Aorta (tissue), 5 donors: ENCODE measurements around the gene PIP4K2B. TPM values are rescaled to one million over a fixed set of nuclear protein-coding genes. Genes with fewer than 3 reads are reported as not detected.

Experiments
- ATAC-seq: fragments of 200-7000 bp; cut with Tn5 transposase; one replicate; pipeline ENCODE4 v1.9.1; 2022; ENCODE audit warnings: moderate library complexity; ENCODE audit not compliant: low FRiP score
- DNase-seq, 2 donors: peaks; one replicate each; pipeline ENCODE4 v3.0.0-alpha.2; 2020
- H3K27ac ChIP-seq, 2 donors: one replicate each; pipeline ENCODE4 v1.5.1; 2013; ENCODE audit warnings: low read length in 2 of 2, mild to moderate bottlenecking in 2 of 2, moderate library complexity in 2 of 2, control low read depth in 1 of 2, inconsistent platforms in 1 of 2, low read depth in 1 of 2
- H3K27me3 ChIP-seq, 2 donors: one replicate each; pipeline ENCODE4 v1.6.1; 2013; ENCODE audit warnings: control low read depth in 1 of 2, low read length in 1 of 2, mild to moderate bottlenecking in 1 of 2, moderate library complexity in 1 of 2; ENCODE audit not compliant: insufficient read depth in 2 of 2, control insufficient read depth in 1 of 2
- H3K36me3 ChIP-seq, 2 donors: one replicate each; pipeline ENCODE4 v1.6.1; 2013; ENCODE audit warnings: control low read depth in 1 of 2, low read length in 1 of 2, mild to moderate bottlenecking in 1 of 2; ENCODE audit not compliant: insufficient read depth in 2 of 2, control insufficient read depth in 1 of 2
- H3K4me1 ChIP-seq, 2 donors: one replicate each; pipeline ENCODE4 v1.6.1; 2013; ENCODE audit warnings: low read length in 2 of 2, control low read depth in 1 of 2, mild to moderate bottlenecking in 1 of 2, moderate library complexity in 1 of 2; ENCODE audit not compliant: insufficient read depth in 2 of 2, control insufficient read depth in 1 of 2
- H3K4me3 ChIP-seq, 2 donors: one replicate each; pipeline ENCODE4 v1.5.1; 2013; ENCODE audit warnings: low read length in 2 of 2, control low read depth in 1 of 2, mild to moderate bottlenecking in 1 of 2
- H3K9me3 ChIP-seq: one replicate; pipeline ENCODE4 v1.6.1; 2013; ENCODE audit warnings: mild to moderate bottlenecking, low read length; ENCODE audit not compliant: control insufficient read depth
- WGBS, 2 donors: extraction: QIAGEN DNeasy Blood & Tissue Kit; methylation state at CpG; one replicate each; pipeline ENCODE4 v1.1.7; 2013; 5-methylcytosine and 5-hydroxymethylcytosine counted together
- intact Hi-C, 2 donors: fragments of 100-400 bp; cut with DNase I; formaldehyde crosslinking; loops; one replicate each; pipeline versions ENCODE4 v1.14.2 to v1.15.0; 2022
- microRNA-seq, 2 donors: library from miRNA; unstranded; fragments of <30 nt; microRNA quantifications; one replicate each; pipeline ENCODE4 v1.2.0, GENCODE V29; 2020
- polyA plus RNA-seq, 2 donors: library from polyadenylated mRNA; stranded (reverse); fragments of 200-250 nt; gene quantifications; one replicate each; pipeline ENCODE4 v1.2.3, GENCODE V29; 2013
- total RNA-seq, 2 donors: library from RNA; stranded (reverse); fragmentation: NEBNext Ultra II Directional; extraction: Animal tissue kit (Norgen Biotek cat#: 25700); gene quantifications; one replicate each; pipeline ENCODE4 v1.2.1, GENCODE V29; 2021
- donor health status: healthy with polysubstance abuse.
- donor health status: Bipolar disorder and iron deficiency.
- donor health status: DM: no; HTN: no; CAD: no.
- donor health status: DM: no; HTN: no; CAD: no.
- donor health status: DM: yes; HTN: yes; CAD: no.

PIP4K2B gene
- total and polyA plus RNA-seq, 4 donors, result 9.6 to 48.4 (median 29.3) TPM

- H3K27ac ChIP-seq, result no peak overlapping the region
- no peaks in the 10 kb centered on the region for H3K4me1 ChIP-seq
- DNase-seq, result no peak
- peaks cover 0 to 2% of the 10 kb centered on the region in 2 donors for H3K36me3 ChIP-seq
- intact Hi-C loops, result no loop called here
- H3K27me3 ChIP-seq, result no peaks in the 10 kb centered on the region
- no peak overlapping the region for H3K4me3 ChIP-seq
- ATAC-seq, result no peak
- no peaks in the 10 kb centered on the region for H3K9me3 ChIP-seq
- WGBS, 2 donors, result 91 to 95% methylated on average over 10 to 16 of the region's 16 CpGs
Measured at GRCh38 chr17:38721802-38722201, 77.6 kb downstream of the PIP4K2B start.

- Histone ChIP-seq H3K27me3 (no peaks in the 10 kb centered on the region), H3K9me3 (no peaks in the 10 kb centered on the region), H3K27ac (no peak overlapping the region), H3K4me1 (no peaks in the 10 kb centered on the region), H3K4me3 (no peak overlapping the region), H3K36me3 (peaks cover 0 to 2% of the 10 kb centered on the region in 2 donors)
- DNase-seq, result no peak
- 88 to 92% methylated on average over 6 of the region's 6 CpGs for WGBS, 2 donors
- no peak for ATAC-seq
- intact Hi-C loops, result no loop called here
Measured at GRCh38 chr17:38720941-38721340, 78.4 kb downstream of the PIP4K2B start.

- Histone ChIP-seq H3K9me3 (no peaks in the 10 kb centered on the region), H3K27me3 (no peaks in the 10 kb centered on the region), H3K27ac (no peak overlapping the region), H3K4me3 (no peak overlapping the region), H3K4me1 (no peaks in the 10 kb centered on the region), H3K36me3 (peaks cover 0 to 6% of the 10 kb centered on the region in 2 donors)
- WGBS, 2 donors, result 67 to 71% methylated on average over 39 of the region's 39 CpGs
- intact Hi-C loops, result no loop called here
- ATAC-seq (peak; percentile 30), DNase-seq (no peak)
Measured at GRCh38 chr17:38719943-38720641, 79.3 kb downstream of the PIP4K2B start.

GRCh38 chr17:38719289-38719942 lies 79.9 kb downstream of the PIP4K2B start:
- ATAC-seq, result peak; percentile 17
- intact Hi-C loops, result no loop called here
- DNase-seq, result no peak
- no peak overlapping the region for H3K4me3 ChIP-seq
- no peaks in the 10 kb centered on the region for H3K9me3 ChIP-seq
- H3K4me1 ChIP-seq, result no peaks in the 10 kb centered on the region
- no peaks in the 10 kb centered on the region for H3K27me3 ChIP-seq
- peaks cover 0 to 6% of the 10 kb centered on the region in 2 donors for H3K36me3 ChIP-seq
- no peak overlapping the region for H3K27ac ChIP-seq
- 82 to 84% methylated on average over 24 to 29 of the region's 29 CpGs for WGBS, 2 donors

- H3K27ac ChIP-seq, result no peak overlapping the region
- intact Hi-C loops, result no loop called here
- DNase-seq (no peak), ATAC-seq (no peak)
- 80 to 89% methylated on average over 9 to 12 of the region's 12 CpGs for WGBS, 2 donors
- no peaks in the 10 kb centered on the region for H3K27me3 ChIP-seq
- no peak overlapping the region for H3K4me3 ChIP-seq
- H3K4me1 ChIP-seq, result no peaks in the 10 kb centered on the region
- no peaks in the 10 kb centered on the region for H3K9me3 ChIP-seq
- peaks cover 0 to 6% of the 10 kb centered on the region in 2 donors for H3K36me3 ChIP-seq
Measured at GRCh38 chr17:38717139-38717745, 82.1 kb downstream of the PIP4K2B start.

- Histone ChIP-seq H3K27ac (no peak overlapping the region), H3K4me3 (no peak overlapping the region), H3K36me3 (peaks cover 0 to 6% of the 10 kb centered on the region in 2 donors), H3K9me3 (no peaks in the 10 kb centered on the region), H3K27me3 (no peaks in the 10 kb centered on the region), H3K4me1 (no peaks in the 10 kb centered on the region)
- intact Hi-C loops, result no loop called here
- WGBS, 2 donors, result 89 to 95% methylated on average over 18 of the region's 18 CpGs
- DNase-seq, result no peak
- ATAC-seq, result no peak
Measured at GRCh38 chr17:38716368-38717005, 82.9 kb downstream of the PIP4K2B start.

Small RNAs within 50 kb of the gene (microRNA-seq; reads per million reads assigned to microRNA genes)
- 0 to 2.0 reads per million in 2 donors for gene MIR4726
- gene MIR4727, result 0.60 to 0.99 reads per million in 2 donors

Other genes with a start within 250 kb of the PIP4K2B start
- under 1 TPM; 0.84 to 0.99 TPM for gene SRCIN1, start 193.6 kb downstream of the PIP4K2B start, total RNA-seq
- gene SRCIN1, start 193.6 kb downstream of the PIP4K2B start, polyA plus RNA-seq, result under 1 TPM; 0.38 to 0.41 TPM
- 1 to 10 TPM; 1.3 to 1.5 TPM for gene EPOP, start 124.6 kb downstream of the PIP4K2B start, total RNA-seq
- under 1 TPM in 1 of 2 donors, not detected in 1; 0.64 TPM for gene EPOP, start 124.6 kb downstream of the PIP4K2B start, polyA plus RNA-seq
- gene MLLT6, start 94.3 kb downstream of the PIP4K2B start, total RNA-seq, result 100 to 1,000 TPM; 124 to 195 TPM
- gene MLLT6, start 94.3 kb downstream of the PIP4K2B start, polyA plus RNA-seq, result 10 to 100 TPM; 28.7 to 70.1 TPM
- gene CISD3, start 69.2 kb downstream of the PIP4K2B start, total RNA-seq, result 10 to 100 TPM; 18.3 to 18.8 TPM
- gene CISD3, start 69.2 kb downstream of the PIP4K2B start, polyA plus RNA-seq, result 10 to 100 TPM; 42.4 to 59.0 TPM
- gene PCGF2, start 51.2 kb downstream of the PIP4K2B start, total RNA-seq, result 10 to 100 TPM; 61.4 to 75.5 TPM
- gene PCGF2, start 51.2 kb downstream of the PIP4K2B start, polyA plus RNA-seq, result 10 to 100 TPM; 32.8 to 33.2 TPM
- gene PSMB3, start 46.8 kb downstream of the PIP4K2B start, total RNA-seq, result 100 to 1,000 TPM in 1 of 2 donors, 10 to 100 TPM in 1; 99.9 to 109 TPM
- gene PSMB3, start 46.8 kb downstream of the PIP4K2B start, polyA plus RNA-seq, result 100 to 1,000 TPM; 164 to 183 TPM
- gene CWC25, start 25.8 kb upstream of the PIP4K2B start, total RNA-seq, result 10 to 100 TPM; 19.0 to 23.9 TPM
- 10 to 100 TPM in 1 of 2 donors, 1 to 10 TPM in 1; 7.1 to 32.7 TPM for gene CWC25, start 25.8 kb upstream of the PIP4K2B start, polyA plus RNA-seq
- 1,000 to 10,000 TPM; 1,147 to 1,150 TPM for gene RPL23, start 54.2 kb upstream of the PIP4K2B start, total RNA-seq
- gene RPL23, start 54.2 kb upstream of the PIP4K2B start, polyA plus RNA-seq, result 1,000 to 10,000 TPM; 2,973 to 5,274 TPM
- gene LASP1, start 70.5 kb upstream of the PIP4K2B start, total RNA-seq, result 100 to 1,000 TPM; 136 to 169 TPM
- 10 to 100 TPM; 68.5 to 78.9 TPM for gene LASP1, start 70.5 kb upstream of the PIP4K2B start, polyA plus RNA-seq
- not detected for gene FBXO47, start 167.8 kb upstream of the PIP4K2B start, total RNA-seq
- gene FBXO47, start 167.8 kb upstream of the PIP4K2B start, polyA plus RNA-seq, result not detected